Astrocyte of the cerebellum (primary cell): ENCODE measurements around the gene ACTN3.

Source experiments
- DNase-seq: peaks from one replicate; pipeline ENCODE4 v3.0.0-alpha.2; 2011; ENCODE audit warnings: low read depth
- H3K4me3 ChIP-seq: 2 replicates; pipeline ENCODE4 v1.5.1; 2011; ENCODE audit warnings: mild to moderate bottlenecking, low read depth, low read length, moderate library complexity
- in situ Hi-C: cut with HindIII; loops from 2 replicates; pipeline ENCODE4 v1.10.0; 2017; ENCODE audit warnings: low sequenced_read_pairs
- TF ChIP-seq, protein P1 (sequence below): IDR thresholded peaks from 2 replicates; pipeline ENCODE4 v1.5.1; 2012; ENCODE audit warnings: low read length, low read depth, moderate library complexity, mild to moderate bottlenecking; ENCODE audit errors: missing control alignments

Gene ACTN3

DNA sequence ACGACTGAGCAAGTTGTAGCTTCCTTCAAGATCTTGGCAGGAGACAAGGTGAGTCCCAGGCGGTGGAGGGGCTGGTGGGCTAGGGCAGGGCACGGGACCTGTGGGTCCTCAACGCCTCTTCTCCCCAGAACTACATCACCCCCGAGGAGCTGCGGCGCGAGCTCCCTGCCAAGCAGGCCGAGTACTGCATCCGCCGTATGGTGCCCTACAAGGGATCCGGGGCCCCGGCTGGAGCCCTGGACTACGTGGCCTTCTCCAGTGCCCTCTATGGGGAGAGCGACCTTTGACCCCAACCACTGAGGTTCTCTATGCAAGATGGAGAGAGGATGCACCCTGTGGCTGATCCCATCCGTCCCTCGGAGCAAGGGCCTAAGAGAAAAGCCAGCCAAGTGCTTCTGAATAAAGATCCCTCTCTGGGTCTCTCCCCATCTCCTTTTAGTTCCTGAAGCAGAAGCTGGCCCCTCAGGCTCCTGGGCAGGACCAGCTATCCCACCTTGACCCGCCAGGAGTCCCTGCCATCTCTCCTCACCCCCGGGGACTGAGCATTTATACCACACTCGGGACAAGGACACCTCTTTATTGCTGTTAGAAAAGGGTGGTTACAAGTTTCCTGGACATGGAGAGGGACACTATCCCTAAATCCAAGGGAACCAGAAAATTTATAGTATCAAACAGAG, 16.3 kb downstream of the ACTN3 start:
- no peak for DNase-seq
- TF ChIP-seq, protein P1, sequence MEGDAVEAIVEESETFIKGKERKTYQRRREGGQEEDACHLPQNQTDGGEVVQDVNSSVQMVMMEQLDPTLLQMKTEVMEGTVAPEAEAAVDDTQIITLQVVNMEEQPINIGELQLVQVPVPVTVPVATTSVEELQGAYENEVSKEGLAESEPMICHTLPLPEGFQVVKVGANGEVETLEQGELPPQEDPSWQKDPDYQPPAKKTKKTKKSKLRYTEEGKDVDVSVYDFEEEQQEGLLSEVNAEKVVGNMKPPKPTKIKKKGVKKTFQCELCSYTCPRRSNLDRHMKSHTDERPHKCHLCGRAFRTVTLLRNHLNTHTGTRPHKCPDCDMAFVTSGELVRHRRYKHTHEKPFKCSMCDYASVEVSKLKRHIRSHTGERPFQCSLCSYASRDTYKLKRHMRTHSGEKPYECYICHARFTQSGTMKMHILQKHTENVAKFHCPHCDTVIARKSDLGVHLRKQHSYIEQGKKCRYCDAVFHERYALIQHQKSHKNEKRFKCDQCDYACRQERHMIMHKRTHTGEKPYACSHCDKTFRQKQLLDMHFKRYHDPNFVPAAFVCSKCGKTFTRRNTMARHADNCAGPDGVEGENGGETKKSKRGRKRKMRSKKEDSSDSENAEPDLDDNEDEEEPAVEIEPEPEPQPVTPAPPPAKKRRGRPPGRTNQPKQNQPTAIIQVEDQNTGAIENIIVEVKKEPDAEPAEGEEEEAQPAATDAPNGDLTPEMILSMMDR: no peak
- no peak overlapping the region for H3K4me3 ChIP-seq
- in situ Hi-C loops: no loop called here

DNA sequence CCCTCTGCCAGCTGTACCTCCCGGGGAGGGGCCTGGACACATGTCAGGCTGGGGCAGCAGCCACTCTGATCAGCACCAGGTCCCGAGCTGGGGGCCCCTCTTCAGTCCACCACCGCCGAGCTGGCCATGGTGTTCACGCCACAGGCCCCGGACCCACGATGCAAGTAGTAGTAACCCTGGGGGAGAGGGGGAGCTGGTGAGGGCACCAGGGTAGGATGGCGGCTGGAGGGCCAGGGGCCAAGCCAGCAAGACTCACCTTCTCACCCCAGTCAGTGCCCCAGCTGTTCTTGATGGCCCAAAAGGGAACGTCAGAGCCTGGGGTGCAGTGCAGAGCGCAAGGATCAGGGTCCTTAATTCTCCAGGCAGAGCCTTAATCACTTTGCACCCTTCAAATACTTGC, 17.1 kb downstream of the ACTN3 start:
- no peak for DNase-seq
- in situ Hi-C loops: no loop called here
- TF ChIP-seq, protein P1: no peak
- H3K4me3 ChIP-seq: no peak overlapping the region

DNA sequence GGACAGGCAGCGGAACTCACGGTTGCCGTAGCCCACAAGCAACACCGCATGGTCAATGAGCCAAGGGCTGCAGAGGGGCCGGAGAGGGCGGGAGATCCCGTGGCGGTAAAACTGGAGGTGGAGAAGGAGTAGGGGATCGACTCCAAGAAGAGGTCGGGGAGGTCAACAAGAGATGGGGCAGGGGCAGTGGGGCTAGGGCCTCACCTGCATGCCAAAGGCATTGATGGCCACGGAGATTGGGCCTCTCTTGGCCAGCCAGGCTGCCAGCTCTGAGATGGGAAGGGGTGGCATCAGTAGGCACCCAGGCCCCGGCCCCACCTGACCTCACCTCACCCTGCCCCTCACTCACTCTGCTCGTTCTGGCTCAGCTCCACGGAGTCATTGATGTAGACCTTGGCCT, 17.8 kb downstream of the ACTN3 start:
- in situ Hi-C loops: no loop called here
- no peak overlapping the region for H3K4me3 ChIP-seq
- TF ChIP-seq, protein P1: no peak
- DNase-seq: no peak

DNA sequence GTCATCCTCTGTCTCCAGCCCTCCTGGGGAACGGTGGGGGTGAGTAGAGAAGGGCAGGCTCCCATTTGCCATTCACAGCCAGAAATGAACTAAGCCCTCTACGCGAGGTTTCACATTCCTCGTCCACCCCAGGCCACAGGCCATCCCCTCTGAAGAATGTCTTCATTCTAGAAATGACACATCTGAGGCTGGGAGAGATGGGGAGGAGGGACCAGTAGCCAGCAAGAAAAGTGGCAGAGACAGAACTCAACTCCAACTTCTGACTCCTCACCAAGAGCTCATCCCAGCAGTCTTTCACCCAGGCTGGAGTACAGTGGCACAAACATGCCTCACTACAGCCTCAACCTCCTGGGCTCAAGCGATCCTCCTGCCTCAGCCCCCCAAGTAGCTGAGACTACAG, 18.3 kb downstream of the ACTN3 start:
- no peak overlapping the region for H3K4me3 ChIP-seq
- no peak for DNase-seq
- in situ Hi-C loops: no loop called here
- TF ChIP-seq, protein P1: no peak

DNA sequence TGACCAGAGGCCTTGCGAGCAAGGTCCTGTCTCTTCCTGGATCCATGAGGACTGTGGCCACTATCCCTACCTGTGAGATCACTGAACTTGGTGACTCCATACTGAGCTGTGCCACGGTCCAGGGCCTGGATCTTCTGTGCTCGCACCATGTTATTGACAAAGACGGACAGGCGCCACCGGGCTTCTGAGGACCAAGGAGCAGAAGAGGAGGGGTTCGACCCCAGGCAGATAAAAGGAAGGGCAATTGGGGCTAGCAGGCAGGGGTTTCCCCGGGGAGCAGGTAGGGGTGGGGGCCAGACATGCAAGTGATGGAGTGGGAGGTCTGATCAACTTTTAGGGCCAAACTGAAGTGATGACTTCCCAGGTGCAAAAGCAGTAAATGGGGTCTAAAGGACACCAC, 19.5 kb downstream of the ACTN3 start:
- TF ChIP-seq, protein P1: no peak
- H3K4me3 ChIP-seq: no peak overlapping the region
- DNase-seq: no peak
- in situ Hi-C loops: no loop called here

DNA sequence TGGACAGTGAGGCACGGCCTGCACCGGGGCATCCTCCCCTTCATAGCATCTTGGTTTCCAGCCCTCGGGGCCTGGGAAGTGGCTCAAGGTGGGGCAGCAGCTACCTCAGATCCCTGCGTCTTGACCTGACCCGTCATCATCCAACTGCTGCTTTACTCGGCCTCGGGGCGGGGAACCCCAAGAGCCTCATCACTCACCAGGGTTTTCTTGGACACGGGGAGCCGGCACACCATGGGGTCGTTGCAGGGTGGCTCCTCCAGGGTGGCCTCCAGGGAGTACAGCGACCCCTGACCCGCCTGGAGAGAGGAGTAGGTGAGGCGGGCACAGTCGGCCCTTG, 21.1 kb downstream of the ACTN3 start:
- peak overlapping the region; percentile 43 for H3K4me3 ChIP-seq
- TF ChIP-seq, protein P1: no peak
- no peak for DNase-seq
- in situ Hi-C loops: no loop called here
